Measurements from ENCODE around the gene COX10.

COX10 gene

GRCh38 chr17:14116263-14117024, 47.1 kb downstream of the COX10 start:
- Histone ChIP-seq H3K36me3 (ENCODE audit: control insufficient read depth, insufficient read depth, low read length) (no peaks in the 10 kb centered on the region), H3K4me1 (ENCODE audit: control insufficient read depth, insufficient read depth, low read length, poor library complexity, severe bottlenecking) (peaks cover 7% of the 10 kb centered on the region), H3K27me3 (replicated peaks; ENCODE audit: control insufficient read depth, insufficient read depth, low read length, poor library complexity, severe bottlenecking) (no peaks in the 10 kb centered on the region), H3K4me3 (ENCODE audit: insufficient read depth, low read depth, low read length, poor library complexity, severe bottlenecking) (no peak overlapping the region), H3K27ac (ENCODE audit: insufficient read depth, low read length, poor library complexity, severe bottlenecking) (no peak overlapping the region), H3K9me3 (ENCODE audit: control insufficient read depth, low read length) (no peaks in the 10 kb centered on the region)
- no peak for DNase-seq

- no peaks in the 10 kb centered on the region for H3K9me3 ChIP-seq (ENCODE audit: control insufficient read depth, low read length)
- H3K27me3 ChIP-seq (replicated peaks; ENCODE audit: control insufficient read depth, insufficient read depth, low read length, poor library complexity, severe bottlenecking) = no peaks in the 10 kb centered on the region
- peaks cover 7% of the 10 kb centered on the region for H3K4me1 ChIP-seq (ENCODE audit: control insufficient read depth, insufficient read depth, low read length, poor library complexity, severe bottlenecking)
- no peak for DNase-seq
- no peak overlapping the region for H3K4me3 ChIP-seq (ENCODE audit: insufficient read depth, low read depth, low read length, poor library complexity, severe bottlenecking)
- no peak overlapping the region for H3K27ac ChIP-seq (ENCODE audit: insufficient read depth, low read length, poor library complexity, severe bottlenecking)
- H3K36me3 ChIP-seq (ENCODE audit: control insufficient read depth, insufficient read depth, low read length) = no peaks in the 10 kb centered on the region
These were observed 49.6 kb downstream of the COX10 start for GRCh38 chr17:14118951-14119350.

DNA sequence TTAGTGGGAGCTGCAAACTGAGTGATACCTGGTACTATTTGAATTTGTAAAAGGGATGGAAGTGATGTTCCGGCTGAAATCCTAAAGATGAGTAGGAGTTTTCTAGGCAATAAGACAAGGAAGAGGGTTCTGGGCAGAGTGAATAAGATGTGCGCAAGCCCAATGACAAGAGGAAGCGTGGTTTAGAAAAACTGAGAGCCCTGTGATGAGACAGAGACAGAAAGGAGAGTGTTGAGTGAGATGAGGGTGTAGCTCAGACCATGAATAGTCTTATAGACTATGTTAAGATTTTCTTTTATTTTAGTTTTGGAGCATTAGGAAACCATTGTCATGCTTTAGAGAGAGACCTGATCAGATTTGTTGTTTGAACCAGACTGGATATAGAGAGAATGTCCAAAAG, 50.2 kb downstream of the COX10 start:
- no peaks in the 10 kb centered on the region for H3K9me3 ChIP-seq (ENCODE audit: control insufficient read depth, low read length)
- H3K27ac ChIP-seq (ENCODE audit: insufficient read depth, low read length, poor library complexity, severe bottlenecking) = no peak overlapping the region
- no peaks in the 10 kb centered on the region for H3K36me3 ChIP-seq (ENCODE audit: control insufficient read depth, insufficient read depth, low read length)
- no peak for DNase-seq
- H3K4me1 ChIP-seq (ENCODE audit: control insufficient read depth, insufficient read depth, low read length, poor library complexity, severe bottlenecking) = peaks cover 7% of the 10 kb centered on the region
- no peak overlapping the region for H3K4me3 ChIP-seq (ENCODE audit: insufficient read depth, low read depth, low read length, poor library complexity, severe bottlenecking)
- no peaks in the 10 kb centered on the region for H3K27me3 ChIP-seq (replicated peaks; ENCODE audit: control insufficient read depth, insufficient read depth, low read length, poor library complexity, severe bottlenecking)

GRCh38 chr17:14121952-14122351, 52.6 kb downstream of the COX10 start:
- Histone ChIP-seq H3K4me3 (ENCODE audit: insufficient read depth, low read depth, low read length, poor library complexity, severe bottlenecking) (no peak overlapping the region), H3K4me1 (ENCODE audit: control insufficient read depth, insufficient read depth, low read length, poor library complexity, severe bottlenecking) (peaks cover 7% of the 10 kb centered on the region), H3K27me3 (replicated peaks; ENCODE audit: control insufficient read depth, insufficient read depth, low read length, poor library complexity, severe bottlenecking) (no peaks in the 10 kb centered on the region), H3K36me3 (ENCODE audit: control insufficient read depth, insufficient read depth, low read length) (no peaks in the 10 kb centered on the region), H3K9me3 (ENCODE audit: control insufficient read depth, low read length) (no peaks in the 10 kb centered on the region), H3K27ac (ENCODE audit: insufficient read depth, low read length, poor library complexity, severe bottlenecking) (no peak overlapping the region)
- DNase-seq = no peak

- no peak overlapping the region for H3K27ac ChIP-seq (ENCODE audit: insufficient read depth, low read length, poor library complexity, severe bottlenecking)
- no peaks in the 10 kb centered on the region for H3K27me3 ChIP-seq (replicated peaks; ENCODE audit: control insufficient read depth, insufficient read depth, low read length, poor library complexity, severe bottlenecking)
- DNase-seq = no peak
- no peaks in the 10 kb centered on the region for H3K9me3 ChIP-seq (ENCODE audit: control insufficient read depth, low read length)
- H3K36me3 ChIP-seq (ENCODE audit: control insufficient read depth, insufficient read depth, low read length) = no peaks in the 10 kb centered on the region
- no peak overlapping the region for H3K4me3 ChIP-seq (ENCODE audit: insufficient read depth, low read depth, low read length, poor library complexity, severe bottlenecking)
- peaks cover 7% of the 10 kb centered on the region for H3K4me1 ChIP-seq (ENCODE audit: control insufficient read depth, insufficient read depth, low read length, poor library complexity, severe bottlenecking)
These were observed 54.4 kb downstream of the COX10 start for GRCh38 chr17:14123619-14124278.

- no peak overlapping the region for H3K4me3 ChIP-seq (ENCODE audit: insufficient read depth, low read depth, low read length, poor library complexity, severe bottlenecking)
- H3K27ac ChIP-seq (ENCODE audit: insufficient read depth, low read length, poor library complexity, severe bottlenecking) = no peak overlapping the region
- peaks cover 1% of the 10 kb centered on the region for H3K4me1 ChIP-seq (ENCODE audit: control insufficient read depth, insufficient read depth, low read length, poor library complexity, severe bottlenecking)
- no peaks in the 10 kb centered on the region for H3K27me3 ChIP-seq (replicated peaks; ENCODE audit: control insufficient read depth, insufficient read depth, low read length, poor library complexity, severe bottlenecking)
- no peaks in the 10 kb centered on the region for H3K36me3 ChIP-seq (ENCODE audit: control insufficient read depth, insufficient read depth, low read length)
- no peaks in the 10 kb centered on the region for H3K9me3 ChIP-seq (ENCODE audit: control insufficient read depth, low read length)
- no peak for DNase-seq
These were observed 55.5 kb downstream of the COX10 start for GRCh38 chr17:14124854-14125253.

GRCh38 chr17:14125518-14126137, 56.3 kb downstream of the COX10 start:
- no peak overlapping the region for H3K27ac ChIP-seq (ENCODE audit: insufficient read depth, low read length, poor library complexity, severe bottlenecking)
- H3K27me3 ChIP-seq (replicated peaks; ENCODE audit: control insufficient read depth, insufficient read depth, low read length, poor library complexity, severe bottlenecking) = no peaks in the 10 kb centered on the region
- no peak overlapping the region for H3K4me3 ChIP-seq (ENCODE audit: insufficient read depth, low read depth, low read length, poor library complexity, severe bottlenecking)
- no peaks in the 10 kb centered on the region for H3K4me1 ChIP-seq (ENCODE audit: control insufficient read depth, insufficient read depth, low read length, poor library complexity, severe bottlenecking)
- no peaks in the 10 kb centered on the region for H3K9me3 ChIP-seq (ENCODE audit: control insufficient read depth, low read length)
- no peaks in the 10 kb centered on the region for H3K36me3 ChIP-seq (ENCODE audit: control insufficient read depth, insufficient read depth, low read length)
- no peak for DNase-seq

DNA sequence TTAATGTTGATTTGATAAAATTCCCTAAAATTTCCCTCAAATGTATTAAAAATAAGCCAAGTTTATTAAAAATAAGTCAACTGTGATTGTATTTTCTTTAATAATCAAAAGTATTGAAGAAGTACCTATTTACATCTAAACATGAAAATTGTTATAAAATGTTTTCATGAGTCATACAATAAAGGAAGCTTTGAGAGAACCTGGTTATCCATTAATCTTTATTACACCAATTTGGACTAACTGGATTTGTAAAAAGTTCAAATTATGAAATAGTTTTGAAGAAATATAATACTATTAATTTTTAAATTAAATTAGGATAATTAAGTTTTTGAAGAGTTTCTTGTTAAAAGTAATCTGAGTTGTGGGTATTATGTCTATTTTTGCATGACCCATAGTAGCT, 63.8 kb downstream of the COX10 start:
- Histone ChIP-seq H3K9me3 (ENCODE audit: control insufficient read depth, low read length) (no peaks in the 10 kb centered on the region), H3K36me3 (ENCODE audit: control insufficient read depth, insufficient read depth, low read length) (no peaks in the 10 kb centered on the region), H3K4me3 (ENCODE audit: insufficient read depth, low read depth, low read length, poor library complexity, severe bottlenecking) (no peak overlapping the region), H3K27me3 (replicated peaks; ENCODE audit: control insufficient read depth, insufficient read depth, low read length, poor library complexity, severe bottlenecking) (no peaks in the 10 kb centered on the region), H3K27ac (ENCODE audit: insufficient read depth, low read length, poor library complexity, severe bottlenecking) (no peak overlapping the region), H3K4me1 (ENCODE audit: control insufficient read depth, insufficient read depth, low read length, poor library complexity, severe bottlenecking) (no peaks in the 10 kb centered on the region)
- DNase-seq = no peak

DNA sequence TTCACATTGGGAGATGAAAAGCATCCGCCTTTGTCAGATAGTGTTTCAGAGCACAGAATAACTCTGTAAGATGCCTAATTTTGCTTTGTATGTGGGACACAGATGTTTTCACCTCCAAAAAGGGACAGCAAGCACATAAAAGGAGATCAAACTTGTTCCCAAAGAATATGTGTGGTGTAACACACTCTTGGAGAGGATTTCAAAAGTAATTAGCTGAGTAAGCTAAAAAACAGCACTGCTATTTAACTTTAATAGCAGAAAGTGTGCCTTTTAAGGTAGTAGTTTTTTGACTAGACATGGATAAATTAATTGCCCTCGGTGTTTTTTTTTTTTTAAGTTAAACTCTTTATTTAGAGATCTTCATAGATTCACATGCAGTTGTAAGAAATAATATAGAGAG, 65.2 kb downstream of the COX10 start:
- Histone ChIP-seq H3K27ac (ENCODE audit: insufficient read depth, low read length, poor library complexity, severe bottlenecking) (no peak overlapping the region), H3K36me3 (ENCODE audit: control insufficient read depth, insufficient read depth, low read length) (no peaks in the 10 kb centered on the region), H3K4me1 (ENCODE audit: control insufficient read depth, insufficient read depth, low read length, poor library complexity, severe bottlenecking) (no peaks in the 10 kb centered on the region), H3K27me3 (replicated peaks; ENCODE audit: control insufficient read depth, insufficient read depth, low read length, poor library complexity, severe bottlenecking) (no peaks in the 10 kb centered on the region), H3K4me3 (ENCODE audit: insufficient read depth, low read depth, low read length, poor library complexity, severe bottlenecking) (no peak overlapping the region), H3K9me3 (ENCODE audit: control insufficient read depth, low read length) (no peaks in the 10 kb centered on the region)
- DNase-seq = no peak

- H3K27me3 ChIP-seq (replicated peaks; ENCODE audit: control insufficient read depth, insufficient read depth, low read length, poor library complexity, severe bottlenecking) = no peaks in the 10 kb centered on the region
- no peak overlapping the region for H3K27ac ChIP-seq (ENCODE audit: insufficient read depth, low read length, poor library complexity, severe bottlenecking)
- H3K36me3 ChIP-seq (ENCODE audit: control insufficient read depth, insufficient read depth, low read length) = no peaks in the 10 kb centered on the region
- no peaks in the 10 kb centered on the region for H3K4me1 ChIP-seq (ENCODE audit: control insufficient read depth, insufficient read depth, low read length, poor library complexity, severe bottlenecking)
- no peak for DNase-seq
- no peaks in the 10 kb centered on the region for H3K9me3 ChIP-seq (ENCODE audit: control insufficient read depth, low read length)
- H3K4me3 ChIP-seq (ENCODE audit: insufficient read depth, low read depth, low read length, poor library complexity, severe bottlenecking) = no peak overlapping the region
These were observed 66.7 kb downstream of the COX10 start for GRCh38 chr17:14135906-14136590.

Data from effector memory CD4-positive, alpha-beta T cell (primary cell).